ENCODE measurements around the gene TSSK3.

DNA sequence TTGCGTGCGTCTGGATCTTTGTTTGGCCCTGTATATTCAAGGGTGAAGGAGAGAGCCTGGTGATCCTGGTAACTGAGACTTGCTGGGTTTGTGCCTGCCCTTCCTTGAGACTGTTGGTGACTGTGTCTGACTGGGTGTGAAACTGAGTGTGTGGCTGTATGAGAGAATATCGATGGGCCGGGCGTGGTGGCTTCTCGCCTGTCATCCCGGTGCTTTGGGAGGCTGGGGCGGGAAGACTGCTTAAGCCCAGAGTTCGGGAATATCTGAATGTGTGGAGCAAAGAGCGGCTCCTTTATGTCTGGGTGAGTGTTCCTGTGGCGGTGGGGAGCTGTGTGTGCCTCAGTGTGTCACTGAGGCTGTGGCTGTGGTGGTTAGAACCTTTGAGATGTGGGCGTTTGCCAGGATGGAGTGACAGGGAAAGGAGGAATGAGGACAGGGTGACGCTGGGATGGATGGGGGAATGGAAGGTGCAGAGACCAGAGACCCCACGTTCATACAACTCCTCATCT lies 23.6 kb upstream of the TSSK3 start:
- no peak for TF ChIP-seq CTCF (IDR thresholded peaks at IDR 0.05)
- TF ChIP-seq EZH2 (IDR thresholded peaks at IDR 0.05; ENCODE audit: borderline replicate concordance, insufficient read depth, low read depth, low read length, poor library complexity, severe bottlenecking): no peak

Data from B cell (primary cell).